ENCODE measurements around the gene TRPC6. TPM values are rescaled to one million over a fixed set of nuclear protein-coding genes. Genes with fewer than 3 reads are reported as not detected.

The TRPC6 gene
- total RNA-seq, 1 donor from 2014 or later: 0.47 TPM

DNA sequence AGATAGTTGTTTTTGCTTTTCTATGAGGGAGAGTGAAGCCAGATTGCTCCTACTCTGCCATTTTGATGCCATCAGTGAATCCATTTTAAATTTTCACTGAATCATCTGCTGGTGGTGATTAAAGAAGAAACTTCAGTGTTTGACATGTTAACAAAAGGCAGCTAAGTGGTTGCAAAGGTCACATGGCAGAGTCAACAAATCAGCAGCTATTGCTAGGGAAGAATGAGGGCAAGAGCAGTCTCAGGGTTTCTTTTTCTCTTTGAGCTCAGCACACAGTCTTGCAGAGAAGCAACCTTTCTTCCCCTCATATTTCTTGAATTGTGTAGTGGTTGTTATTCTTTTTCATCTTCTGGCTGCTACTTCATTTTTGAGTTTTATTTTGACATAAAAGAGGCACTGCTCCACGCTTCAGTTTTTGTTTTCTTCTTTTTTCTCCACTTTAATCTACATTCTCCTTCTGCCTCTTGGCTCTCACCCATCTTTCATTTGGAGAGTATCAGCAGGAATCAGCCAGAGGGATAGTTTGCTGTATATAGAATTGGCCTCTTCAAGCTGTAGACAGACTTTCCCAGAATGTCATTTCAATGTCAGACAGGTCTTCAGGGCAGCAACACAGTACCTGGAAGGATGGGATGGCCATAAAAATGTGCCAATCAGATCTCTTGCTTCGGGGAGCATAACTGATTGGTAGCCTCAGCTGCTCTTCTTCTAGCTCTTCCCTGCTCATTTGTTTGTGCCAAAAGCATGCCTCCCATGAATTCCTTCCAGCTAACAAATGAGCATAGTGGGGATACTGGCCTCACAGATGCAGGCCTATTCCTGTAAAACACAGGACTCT, 153.9 kb downstream of the TRPC6 start:
- Mint-ChIP-seq H3K4me3 (ENCODE audit: unreplicated experiment) (no peak overlapping the region), H3K36me3 (ENCODE audit: low read depth) (peaks cover 3% of the 10 kb centered on the region), H3K9me3 (ENCODE audit: low read depth) (peaks cover 15% of the 10 kb centered on the region), H3K27me3 (ENCODE audit: low read depth) (peaks cover 12% of the 10 kb centered on the region), H3K4me1 (ENCODE audit: low read depth) (peaks cover 20% of the 10 kb centered on the region), H3K27ac (ENCODE audit: unreplicated experiment) (no peak overlapping the region)
- TF ChIP-seq, protein P1, sequence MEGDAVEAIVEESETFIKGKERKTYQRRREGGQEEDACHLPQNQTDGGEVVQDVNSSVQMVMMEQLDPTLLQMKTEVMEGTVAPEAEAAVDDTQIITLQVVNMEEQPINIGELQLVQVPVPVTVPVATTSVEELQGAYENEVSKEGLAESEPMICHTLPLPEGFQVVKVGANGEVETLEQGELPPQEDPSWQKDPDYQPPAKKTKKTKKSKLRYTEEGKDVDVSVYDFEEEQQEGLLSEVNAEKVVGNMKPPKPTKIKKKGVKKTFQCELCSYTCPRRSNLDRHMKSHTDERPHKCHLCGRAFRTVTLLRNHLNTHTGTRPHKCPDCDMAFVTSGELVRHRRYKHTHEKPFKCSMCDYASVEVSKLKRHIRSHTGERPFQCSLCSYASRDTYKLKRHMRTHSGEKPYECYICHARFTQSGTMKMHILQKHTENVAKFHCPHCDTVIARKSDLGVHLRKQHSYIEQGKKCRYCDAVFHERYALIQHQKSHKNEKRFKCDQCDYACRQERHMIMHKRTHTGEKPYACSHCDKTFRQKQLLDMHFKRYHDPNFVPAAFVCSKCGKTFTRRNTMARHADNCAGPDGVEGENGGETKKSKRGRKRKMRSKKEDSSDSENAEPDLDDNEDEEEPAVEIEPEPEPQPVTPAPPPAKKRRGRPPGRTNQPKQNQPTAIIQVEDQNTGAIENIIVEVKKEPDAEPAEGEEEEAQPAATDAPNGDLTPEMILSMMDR (IDR thresholded peaks at IDR 0.05): no peak
- DNase-seq (ENCODE audit: low spot score): no peak

DNA sequence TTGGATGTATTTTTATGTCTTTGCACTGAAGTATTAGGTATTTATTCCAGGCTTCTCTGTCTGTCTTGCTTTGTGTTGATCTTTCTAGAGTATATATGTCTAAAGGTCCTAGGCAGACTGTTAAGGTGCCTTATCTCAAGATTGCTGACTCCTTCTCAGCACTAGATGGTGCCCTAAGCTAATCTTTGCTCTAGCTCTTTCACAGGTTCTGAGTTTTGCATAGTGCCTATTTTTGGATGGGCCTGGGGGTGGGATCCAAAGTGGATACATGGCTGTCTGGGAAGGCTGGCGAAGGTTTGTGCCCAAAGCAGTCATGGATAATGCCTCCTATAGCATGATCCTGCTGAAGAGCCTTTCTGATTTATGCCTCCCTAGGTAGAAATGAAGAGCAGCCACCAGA, 154.9 kb downstream of the TRPC6 start:
- DNase-seq (ENCODE audit: low spot score): no peak
- peaks cover 3% of the 10 kb centered on the region for H3K36me3 Mint-ChIP-seq (ENCODE audit: low read depth)

DNA sequence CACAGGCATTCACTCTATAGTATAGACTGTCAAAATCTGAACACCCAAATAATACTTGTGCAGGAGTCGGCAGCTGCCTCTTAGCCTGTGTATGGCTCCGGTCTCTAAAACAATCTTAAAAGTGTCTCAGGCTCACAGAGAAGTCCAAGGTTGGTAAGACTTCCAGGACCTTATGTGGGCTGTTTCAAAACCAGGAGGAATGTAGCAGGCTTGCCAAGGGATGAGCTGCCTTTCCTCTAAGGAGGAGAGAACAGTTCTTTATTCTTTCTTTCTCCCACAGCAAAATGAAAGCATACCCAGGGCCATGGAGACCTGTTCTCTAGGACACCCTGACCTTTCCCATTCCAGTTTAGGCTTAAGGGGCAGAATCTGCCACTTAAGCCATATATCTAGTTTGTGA, 176.5 kb downstream of the TRPC6 start:
- Mint-ChIP-seq H3K4me1 (ENCODE audit: low read depth) (no peaks in the 10 kb centered on the region), H3K4me3 (ENCODE audit: unreplicated experiment) (no peak overlapping the region), H3K9me3 (ENCODE audit: low read depth) (peaks cover 4% of the 10 kb centered on the region), H3K36me3 (ENCODE audit: low read depth) (no peaks in the 10 kb centered on the region), H3K27me3 (ENCODE audit: low read depth) (peaks cover 34% of the 10 kb centered on the region), H3K27ac (ENCODE audit: unreplicated experiment) (no peak overlapping the region)
- no peak for DNase-seq (ENCODE audit: low spot score)
- TF ChIP-seq, protein P1 (IDR thresholded peaks at IDR 0.05): no peak

More for the DNA sequence above, 154.9 kb downstream of the TRPC6 start:
- Mint-ChIP-seq H3K9me3 (ENCODE audit: low read depth) (peaks cover 15% of the 10 kb centered on the region), H3K27me3 (ENCODE audit: low read depth) (peaks cover 12% of the 10 kb centered on the region), H3K4me3 (ENCODE audit: unreplicated experiment) (no peak overlapping the region), H3K27ac (ENCODE audit: unreplicated experiment) (no peak overlapping the region), H3K4me1 (ENCODE audit: low read depth) (peaks cover 20% of the 10 kb centered on the region)
- TF ChIP-seq, protein P1 (IDR thresholded peaks at IDR 0.05): peak; percentile 81

Small RNAs within 50 kb of the gene (microRNA-seq; reads per million reads assigned to microRNA genes)
- not detected for gene MIR3920 (ENCODE audit: borderline number of aligned reads)
